ENCODE results near the gene GOLGA6C.
"Not testable (repeated sequence)": the region's sequence is repeated elsewhere in the genome, so short reads cannot be mapped to it uniquely, and the experiment has no call there.

DNA sequence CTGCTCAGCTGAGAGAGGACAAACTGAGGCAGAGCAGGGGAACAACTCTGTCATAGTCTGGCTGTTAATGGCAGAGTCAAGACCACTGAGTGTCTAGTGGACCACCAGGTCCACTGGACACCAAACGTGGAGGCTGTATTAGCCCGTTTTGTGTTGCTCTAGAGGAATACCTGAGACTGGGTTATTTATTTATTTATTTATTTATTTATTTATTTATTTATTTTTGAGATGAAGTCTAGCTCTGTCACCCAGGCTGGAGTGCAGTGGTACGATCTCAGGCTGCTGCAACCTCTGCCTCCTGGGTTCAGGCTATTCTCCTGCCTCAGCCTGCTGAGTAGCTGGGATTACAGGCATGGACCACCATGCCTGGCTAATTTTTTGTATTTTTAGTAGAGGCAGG lies 40.6 kb upstream of the GOLGA6C start:
- not testable (repeated sequence) for TF ChIP-seq ZFP3 (CRISPR knock-in tag; IDR thresholded peaks at IDR 0.05); ZFP30 (CRISPR knock-in tag; IDR thresholded peaks at IDR 0.05); CSRNP3 (CRISPR knock-in tag; IDR thresholded peaks at IDR 0.05); SNAI2 (CRISPR knock-in tag; IDR thresholded peaks at IDR 0.05); ARNTL (CRISPR knock-in tag; IDR thresholded peaks at IDR 0.05; ENCODE audit: borderline replicate concordance, low read depth); CSDC2 (CRISPR knock-in tag; IDR thresholded peaks at IDR 0.05)
- TF ChIP-seq, protein P1, sequence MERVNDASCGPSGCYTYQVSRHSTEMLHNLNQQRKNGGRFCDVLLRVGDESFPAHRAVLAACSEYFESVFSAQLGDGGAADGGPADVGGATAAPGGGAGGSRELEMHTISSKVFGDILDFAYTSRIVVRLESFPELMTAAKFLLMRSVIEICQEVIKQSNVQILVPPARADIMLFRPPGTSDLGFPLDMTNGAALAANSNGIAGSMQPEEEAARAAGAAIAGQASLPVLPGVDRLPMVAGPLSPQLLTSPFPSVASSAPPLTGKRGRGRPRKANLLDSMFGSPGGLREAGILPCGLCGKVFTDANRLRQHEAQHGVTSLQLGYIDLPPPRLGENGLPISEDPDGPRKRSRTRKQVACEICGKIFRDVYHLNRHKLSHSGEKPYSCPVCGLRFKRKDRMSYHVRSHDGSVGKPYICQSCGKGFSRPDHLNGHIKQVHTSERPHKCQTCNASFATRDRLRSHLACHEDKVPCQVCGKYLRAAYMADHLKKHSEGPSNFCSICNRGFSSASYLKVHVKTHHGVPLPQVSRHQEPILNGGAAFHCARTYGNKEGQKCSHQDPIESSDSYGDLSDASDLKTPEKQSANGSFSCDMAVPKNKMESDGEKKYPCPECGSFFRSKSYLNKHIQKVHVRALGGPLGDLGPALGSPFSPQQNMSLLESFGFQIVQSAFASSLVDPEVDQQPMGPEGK (CRISPR knock-in tag; IDR thresholded peaks at IDR 0.05; ENCODE audit: borderline replicate concordance): not testable (repeated sequence)
- TF ChIP-seq, protein P2, sequence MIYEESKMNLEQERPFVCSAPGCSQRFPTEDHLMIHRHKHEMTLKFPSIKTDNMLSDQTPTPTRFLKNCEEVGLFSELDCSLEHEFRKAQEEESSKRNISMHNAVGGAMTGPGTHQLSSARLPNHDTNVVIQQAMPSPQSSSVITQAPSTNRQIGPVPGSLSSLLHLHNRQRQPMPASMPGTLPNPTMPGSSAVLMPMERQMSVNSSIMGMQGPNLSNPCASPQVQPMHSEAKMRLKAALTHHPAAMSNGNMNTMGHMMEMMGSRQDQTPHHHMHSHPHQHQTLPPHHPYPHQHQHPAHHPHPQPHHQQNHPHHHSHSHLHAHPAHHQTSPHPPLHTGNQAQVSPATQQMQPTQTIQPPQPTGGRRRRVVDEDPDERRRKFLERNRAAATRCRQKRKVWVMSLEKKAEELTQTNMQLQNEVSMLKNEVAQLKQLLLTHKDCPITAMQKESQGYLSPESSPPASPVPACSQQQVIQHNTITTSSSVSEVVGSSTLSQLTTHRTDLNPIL (CRISPR knock-in tag; IDR thresholded peaks at IDR 0.05; ENCODE audit: low read depth): not testable (repeated sequence)
